Measurements from ENCODE around the gene SNAPC3. TPM values are rescaled to one million over a fixed set of nuclear protein-coding genes. Genes with fewer than 3 reads are reported as not detected.
"Not testable (repeated sequence)": the region's sequence is repeated elsewhere in the genome, so short reads cannot be mapped to it uniquely, and the experiment has no call there.

Gene SNAPC3
- total RNA-seq, 2 donors from 2014 or later = 36.9 to 56.6 TPM

- H3K27me3 ChIP-seq = no peaks in the 10 kb centered on the region
- H3K9ac ChIP-seq (ENCODE audit: low read depth in 2 of 2, low read length in 2 of 2) = no peak overlapping the region
- no peak for DNase-seq
- TF ChIP-seq, protein P1, sequence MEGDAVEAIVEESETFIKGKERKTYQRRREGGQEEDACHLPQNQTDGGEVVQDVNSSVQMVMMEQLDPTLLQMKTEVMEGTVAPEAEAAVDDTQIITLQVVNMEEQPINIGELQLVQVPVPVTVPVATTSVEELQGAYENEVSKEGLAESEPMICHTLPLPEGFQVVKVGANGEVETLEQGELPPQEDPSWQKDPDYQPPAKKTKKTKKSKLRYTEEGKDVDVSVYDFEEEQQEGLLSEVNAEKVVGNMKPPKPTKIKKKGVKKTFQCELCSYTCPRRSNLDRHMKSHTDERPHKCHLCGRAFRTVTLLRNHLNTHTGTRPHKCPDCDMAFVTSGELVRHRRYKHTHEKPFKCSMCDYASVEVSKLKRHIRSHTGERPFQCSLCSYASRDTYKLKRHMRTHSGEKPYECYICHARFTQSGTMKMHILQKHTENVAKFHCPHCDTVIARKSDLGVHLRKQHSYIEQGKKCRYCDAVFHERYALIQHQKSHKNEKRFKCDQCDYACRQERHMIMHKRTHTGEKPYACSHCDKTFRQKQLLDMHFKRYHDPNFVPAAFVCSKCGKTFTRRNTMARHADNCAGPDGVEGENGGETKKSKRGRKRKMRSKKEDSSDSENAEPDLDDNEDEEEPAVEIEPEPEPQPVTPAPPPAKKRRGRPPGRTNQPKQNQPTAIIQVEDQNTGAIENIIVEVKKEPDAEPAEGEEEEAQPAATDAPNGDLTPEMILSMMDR (IDR thresholded peaks at IDR 0.05) = no peak
- H3K36me3 ChIP-seq = no peaks in the 10 kb centered on the region
- intact Hi-C loops (cut with DNase I) = no loop called here
- H3K9me3 ChIP-seq = no peaks in the 10 kb centered on the region
- peaks cover 32% of the 10 kb centered on the region for H3K4me1 ChIP-seq
- no peak overlapping the region for H3K4me3 ChIP-seq
- no peak overlapping the region for H3K27ac ChIP-seq
Observed at GRCh38 chr9:15426019-15426418, 3.3 kb downstream of the SNAPC3 start.

GRCh38 chr9:15427702-15428101, 5.0 kb downstream of the SNAPC3 start:
- H3K36me3 ChIP-seq; intact Hi-C loops (cut with DNase I); H3K27me3 ChIP-seq; H3K4me3 ChIP-seq; H3K9me3 ChIP-seq; H3K9ac ChIP-seq (ENCODE audit: low read depth in 2 of 2, low read length in 2 of 2); DNase-seq; H3K27ac ChIP-seq: not testable (repeated sequence)
- peaks cover 28% of the 10 kb centered on the region for H3K4me1 ChIP-seq

DNA sequence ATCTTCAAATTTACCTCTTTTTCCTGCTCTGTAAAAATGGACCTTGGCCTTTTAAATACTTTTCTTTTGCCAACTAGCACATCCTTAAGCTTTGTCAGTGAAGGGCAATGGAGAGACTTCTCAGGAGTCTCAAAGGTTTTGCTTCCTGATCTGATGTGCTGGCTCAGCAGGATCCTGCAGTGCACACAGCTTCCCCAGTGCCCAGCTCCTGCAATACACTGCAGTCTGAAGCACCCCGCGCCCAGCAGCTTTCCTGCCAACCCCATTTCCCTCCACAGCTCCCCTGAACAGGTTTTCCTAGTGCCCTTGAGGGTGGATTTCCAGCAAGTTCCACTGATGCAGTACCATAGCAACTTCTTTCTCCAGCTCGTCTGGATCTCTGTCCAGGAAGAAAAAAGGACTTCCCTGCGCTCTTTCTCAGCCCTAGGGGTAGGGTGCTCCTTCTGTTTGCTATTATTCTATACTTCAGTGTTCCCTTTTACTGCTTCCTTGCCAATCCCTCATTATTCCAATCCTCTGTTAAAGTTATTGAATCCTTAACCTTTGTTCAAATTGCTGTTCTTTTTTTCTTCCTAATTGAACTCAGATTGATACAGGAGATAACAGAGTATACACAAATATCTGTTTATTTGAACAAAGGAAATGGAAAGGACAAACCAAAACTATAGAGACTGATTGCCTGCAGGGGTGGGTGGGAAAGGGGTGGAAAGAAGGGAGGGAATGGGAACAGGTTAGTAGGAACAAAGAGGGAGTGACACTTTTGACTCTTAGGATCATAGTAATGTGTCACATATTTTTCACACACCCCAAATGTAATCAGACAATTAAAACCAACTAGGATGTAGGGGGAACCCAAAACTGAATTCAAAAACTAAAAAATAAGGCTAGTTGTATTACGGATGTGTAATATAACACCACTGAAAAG, 8.5 kb downstream of the SNAPC3 start:
- Histone ChIP-seq H3K4me3 (no peak overlapping the region), H3K27ac (peak overlapping the region; percentile 75), H3K36me3 (no peaks in the 10 kb centered on the region), H3K9ac (ENCODE audit: low read depth in 2 of 2, low read length in 2 of 2) (peak overlapping the region in 1 of 2 donors; percentile 66), H3K4me1 (peaks cover 14% of the 10 kb centered on the region), H3K27me3 (no peaks in the 10 kb centered on the region), H3K9me3 (no peaks in the 10 kb centered on the region)
- intact Hi-C loops (cut with DNase I) = no loop called here
- DNase-seq = peak; percentile 57
- TF ChIP-seq, protein P1 (IDR thresholded peaks at IDR 0.05) = no peak

- DNase-seq = no peak
- TF ChIP-seq, protein P1 (IDR thresholded peaks at IDR 0.05) = no peak
- Histone ChIP-seq H3K27ac (no peak overlapping the region), H3K9me3 (no peaks in the 10 kb centered on the region), H3K4me1 (peaks cover 5% of the 10 kb centered on the region), H3K27me3 (no peaks in the 10 kb centered on the region), H3K36me3 (no peaks in the 10 kb centered on the region), H3K4me3 (no peak overlapping the region), H3K9ac (ENCODE audit: low read depth in 2 of 2, low read length in 2 of 2) (no peak overlapping the region)
- intact Hi-C loops (cut with DNase I) = no loop called here
Observed at GRCh38 chr9:15433191-15433590, 10.5 kb downstream of the SNAPC3 start.

GRCh38 chr9:15433661-15434060, 11.0 kb downstream of the SNAPC3 start:
- H3K27me3 ChIP-seq = no peaks in the 10 kb centered on the region
- H3K4me3 ChIP-seq = no peak overlapping the region
- no peak overlapping the region for H3K27ac ChIP-seq
- TF ChIP-seq, protein P1 (IDR thresholded peaks at IDR 0.05) = no peak
- intact Hi-C loops (cut with DNase I) = no loop called here
- no peak for DNase-seq
- no peak overlapping the region for H3K9ac ChIP-seq (ENCODE audit: low read depth in 2 of 2, low read length in 2 of 2)
- H3K9me3 ChIP-seq = no peaks in the 10 kb centered on the region
- H3K36me3 ChIP-seq = no peaks in the 10 kb centered on the region
- peaks cover 5% of the 10 kb centered on the region for H3K4me1 ChIP-seq

- intact Hi-C loops (cut with DNase I) = no loop called here
- TF ChIP-seq, protein P1 (IDR thresholded peaks at IDR 0.05) = no peak
- peaks cover 7% of the 10 kb centered on the region for H3K36me3 ChIP-seq
Observed at GRCh38 chr9:15438891-15439290, 16.2 kb downstream of the SNAPC3 start.

GRCh38 chr9:15441841-15442240, 19.2 kb downstream of the SNAPC3 start:
- DNase-seq; H3K27ac ChIP-seq; H3K4me1 ChIP-seq; H3K4me3 ChIP-seq; H3K27me3 ChIP-seq; H3K9ac ChIP-seq (ENCODE audit: low read depth in 2 of 2, low read length in 2 of 2); H3K9me3 ChIP-seq; intact Hi-C loops (cut with DNase I): not testable (repeated sequence)
- H3K36me3 ChIP-seq = peaks cover 22% of the 10 kb centered on the region

More at GRCh38 chr9:15438891-15439290, 16.2 kb downstream of the SNAPC3 start:
- H3K9me3 ChIP-seq = no peaks in the 10 kb centered on the region
- DNase-seq = no peak
- H3K27me3 ChIP-seq = no peaks in the 10 kb centered on the region
- no peak overlapping the region for H3K27ac ChIP-seq
- no peaks in the 10 kb centered on the region for H3K4me1 ChIP-seq
- no peak overlapping the region for H3K4me3 ChIP-seq
- no peak overlapping the region for H3K9ac ChIP-seq (ENCODE audit: low read depth in 2 of 2, low read length in 2 of 2)

DNA sequence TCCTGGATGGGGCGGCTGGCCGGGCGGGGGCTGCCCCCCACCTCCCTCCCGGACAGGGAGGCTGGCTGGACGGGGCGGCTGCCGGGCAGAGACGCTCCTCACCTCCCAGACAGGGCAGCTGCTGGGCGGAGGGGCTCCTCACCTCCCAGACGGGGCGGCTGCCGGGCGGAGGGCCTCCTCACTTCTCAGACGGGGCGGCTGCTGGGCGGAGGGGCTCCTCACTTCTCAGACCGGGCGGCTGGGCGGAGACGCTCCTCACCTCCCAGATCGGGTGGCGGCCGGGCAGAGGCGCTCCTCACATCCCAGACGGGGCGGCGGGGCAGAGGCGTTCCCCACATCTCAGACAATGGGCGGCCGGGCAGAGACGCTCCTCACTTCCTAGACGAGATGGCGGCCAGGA, 19.6 kb downstream of the SNAPC3 start:
- H3K36me3 ChIP-seq = peaks cover 22% of the 10 kb centered on the region
- H3K9ac ChIP-seq (ENCODE audit: low read depth in 2 of 2, low read length in 2 of 2); H3K27ac ChIP-seq; H3K9me3 ChIP-seq; intact Hi-C loops (cut with DNase I); H3K27me3 ChIP-seq; DNase-seq; H3K4me1 ChIP-seq; H3K4me3 ChIP-seq: not testable (repeated sequence)

Measured in colonic mucosa (tissue), 4 donors.